IMR-90 (cell line): ENCODE measurements around the gene RAPGEF2. TPM values are rescaled to one million over a fixed set of nuclear protein-coding genes. Genes with fewer than 3 reads are reported as not detected.

ENCODE experiments used
- ATAC-seq: fragments of 200-7000 bp; cut with Tn5 transposase; 2 replicates; pipeline ENCODE4 v1.9.1; 2020; ENCODE audit warnings: low read depth, mild to moderate bottlenecking, moderate library complexity
- BruUV-seq: library from RNA; stranded (reverse); fragments of 400-500 nt; replicated peaks from 2 replicates; lab custom pipeline; 2021; lab: Mats Ljungman, UMichigan
- CTCF ChIA-PET: fragments of 300-600 bp; formaldehyde crosslinking; extraction: SDS; loops from one replicate; lab custom pipeline; 2021; ENCODE audit warnings: antibody characterized with exemption; lab: Yijun Ruan, JAX
- POLR2A ChIA-PET: fragments of 300-600 bp; sonication (Branson Sonifier 250); formaldehyde crosslinking; loops from one replicate; lab custom pipeline; 2022; ENCODE audit warnings: antibody characterized with exemption; ENCODE audit not compliant: unreplicated experiment; lab: Charles Lee
- DNase-seq: peaks from one replicate; pipeline ENCODE4 v3.0.0; 2013
- H2AFZ ChIP-seq: replicated peaks from 2 replicates; pipeline ENCODE3; 2013; ENCODE audit warnings: low read length, mild to moderate bottlenecking; ENCODE audit not compliant: poor library complexity
- H2AK5ac ChIP-seq: 2 replicates; pipeline ENCODE4 v1.6.1; 2013; ENCODE audit warnings: low read depth, low read length, inconsistent platforms
- H2AK9ac ChIP-seq: replicated peaks from 2 replicates; pipeline ENCODE3; 2013; ENCODE audit warnings: mild to moderate bottlenecking, low read depth, low read length, moderate library complexity; ENCODE audit not compliant: poor library complexity
- H2BK120ac ChIP-seq: 2 replicates; pipeline ENCODE4 v1.6.1; 2013; ENCODE audit warnings: low read depth, low read length, inconsistent platforms
- H2BK15ac ChIP-seq: 3 replicates; pipeline ENCODE4 v1.6.1; 2013; ENCODE audit warnings: low read depth, low read length, inconsistent platforms
- H2BK20ac ChIP-seq: 2 replicates; pipeline ENCODE4 v1.6.1; 2013; ENCODE audit warnings: low read depth, mild to moderate bottlenecking, inconsistent platforms, low read length, moderate library complexity
- H2BK5ac ChIP-seq: 2 replicates; pipeline ENCODE4 v1.6.1; 2013; ENCODE audit warnings: mild to moderate bottlenecking, low read depth, low read length, inconsistent platforms; ENCODE audit not compliant: poor library complexity, severe bottlenecking
- H3K14ac ChIP-seq: replicated peaks from 2 replicates; pipeline ENCODE4 v1.6.1; 2013; ENCODE audit warnings: low read depth, low read length, inconsistent platforms
- H3K18ac ChIP-seq: 2 replicates; pipeline ENCODE4 v1.6.1; 2013; ENCODE audit warnings: low read depth, low read length, control low read depth
- H3K23ac ChIP-seq: 2 replicates; pipeline ENCODE4 v1.6.1; 2013; ENCODE audit warnings: low read depth, low read length, inconsistent platforms
- H3K27ac ChIP-seq: 2 replicates; pipeline ENCODE4 v1.5.1; 2013; ENCODE audit warnings: mild to moderate bottlenecking, control low read depth, low read length; ENCODE audit not compliant: insufficient read depth
- H3K27me3 ChIP-seq: 2 replicates; pipeline ENCODE4 v1.6.1; 2013; ENCODE audit warnings: low read length; ENCODE audit not compliant: control insufficient read depth, insufficient read depth
- H3K36me3 ChIP-seq: 2 replicates; pipeline ENCODE4 v1.6.1; 2013; ENCODE audit warnings: low read length, mixed read lengths; ENCODE audit not compliant: control insufficient read depth, insufficient read depth
- H3K4ac ChIP-seq: 2 replicates; pipeline ENCODE4 v1.6.1; 2013; ENCODE audit warnings: low read depth, low read length, inconsistent platforms
- H3K4me1 ChIP-seq: 2 replicates; pipeline ENCODE4 v1.6.1; 2013; ENCODE audit warnings: low read length, mixed read lengths; ENCODE audit not compliant: control insufficient read depth, insufficient read depth
- H3K4me2 ChIP-seq: 2 replicates; pipeline ENCODE4 v1.6.1; 2013; ENCODE audit warnings: low read depth, mild to moderate bottlenecking, control low read depth, low read length, moderate library complexity
- H3K4me3 ChIP-seq: 2 replicates; pipeline ENCODE4 v1.5.1; 2013; ENCODE audit warnings: low read depth, mild to moderate bottlenecking, control low read depth, low read length, moderate library complexity; ENCODE audit not compliant: insufficient read depth
- H3K56ac ChIP-seq: 2 replicates; pipeline ENCODE4 v1.6.1; 2013; ENCODE audit warnings: low read length, inconsistent platforms; ENCODE audit not compliant: insufficient read depth; ENCODE audit errors: extremely low read depth
- H3K79me1 ChIP-seq, 2 experiments: 2 replicates each; pipeline ENCODE4 v1.6.1; 2013; ENCODE audit warnings: low read length in 2 of 2, inconsistent platforms in 1 of 2, low read depth in 1 of 2
- H3K9ac ChIP-seq: 2 replicates; pipeline ENCODE4 v1.6.1; 2013; ENCODE audit warnings: low read depth, low read length, control low read depth
- H3K9me1 ChIP-seq: 2 replicates; pipeline ENCODE4 v1.6.1; 2013; ENCODE audit warnings: low read length, inconsistent platforms; ENCODE audit not compliant: insufficient read depth
- H3K9me3 ChIP-seq: 2 replicates; pipeline ENCODE4 v1.6.1; 2013; ENCODE audit warnings: low read length; ENCODE audit not compliant: control insufficient read depth, insufficient read depth
- H4K20me1 ChIP-seq: 2 replicates; pipeline ENCODE4 v1.6.1; 2013; ENCODE audit warnings: low read length, inconsistent platforms; ENCODE audit not compliant: insufficient read depth
- H4K5ac ChIP-seq: 2 replicates; pipeline ENCODE4 v1.6.1; 2013; ENCODE audit warnings: mild to moderate bottlenecking, low read depth, low read length, control low read depth
- H4K8ac ChIP-seq, 2 experiments: 2 replicates each; pipeline ENCODE4 v1.6.1; 2013; ENCODE audit warnings: low read depth in 2 of 2, low read length in 2 of 2, control low read depth in 1 of 2, inconsistent platforms in 1 of 2
- H4K91ac ChIP-seq: 2 replicates; pipeline ENCODE4 v1.6.1; 2013; ENCODE audit warnings: low read depth, low read length, inconsistent platforms; ENCODE audit not compliant: insufficient read depth
- MXI1 ChIP-seq: IDR thresholded peaks from 2 replicates; pipeline ENCODE4 v1.6.1; 2012; ENCODE audit warnings: low read depth, mild to moderate bottlenecking, low read length, moderate library complexity, borderline replicate concordance
- NFE2L2 ChIP-seq: fragments of 150-350 bp; IDR thresholded peaks from 2 replicates; pipeline ENCODE4 v1.6.1; 2016; ENCODE audit warnings: low read depth, mild to moderate bottlenecking, low read length
- WGBS, 2 experiments: methylation state at CpG; one replicate each; pipeline versions ENCODE4 v1.1.5 to v1.1.7; 2013; ENCODE audit warnings: missing lambda C conversion rate in 2 of 2; ENCODE audit not compliant: insufficient read length in 1 of 2; ENCODE audit errors: extremely low coverage in 2 of 2; 5-methylcytosine and 5-hydroxymethylcytosine counted together
- dilution Hi-C: fragments of 300-500 bp; cut with HindIII; formaldehyde crosslinking; loops from one replicate; pipeline ENCODE4 v1.14.3; 2018; ENCODE audit warnings: low sequenced_read_pairs; ENCODE audit not compliant: unreplicated experiment
- in situ Hi-C: fragments of 300-500 bp; cut with MboI; formaldehyde crosslinking; loops from 3 replicates; pipeline ENCODE4 v1.14.3; 2019; ENCODE audit warnings: low sequenced_read_pairs, inconsistent platforms, mixed read lengths
- intact Hi-C: fragments of 100-400 bp; cut with micrococcal nuclease; formaldehyde crosslinking; loops from 2 replicates; pipeline ENCODE4 v1.10.0; 2022
- polyA plus RNA-seq, 3 experiments: library from polyadenylated mRNA; depleted of rRNA; stranded (reverse); fragments of >200 nt; gene quantifications; 2 replicates each; pipeline ENCODE4 v1.2.3, GENCODE V29; 2012; ENCODE audit warnings: low replicate concordance in 1 of 3
- total RNA-seq: library from RNA; depleted of rRNA; stranded (reverse); fragments of >200 nt; gene quantifications from 2 replicates; pipeline ENCODE4 v1.2.3, GENCODE V29; 2012

The RAPGEF2 gene
- total and polyA plus RNA-seq, 2 of the 4 experiments (the other 2 are of a cell fraction), result 27.6 to 109 TPM

GRCh38 chr4:159232465-159233106 is 129.7 kb downstream of the RAPGEF2 start:
- CTCF ChIA-PET, result no interaction called here
- ATAC-seq (no peak), DNase-seq (no peak)
- Histone ChIP-seq H3K14ac (no peak overlapping the region), H4K5ac (no peak overlapping the region), H3K56ac (no peak overlapping the region), H3K79me1 (peaks cover 13 to 36% of the 10 kb centered on the region in 2 experiments), H2BK15ac (no peak overlapping the region), H3K9me1 (0 out of 2 replicates have a peak, but pooled peaks cover 5% of the 10 kb centered on the region), H3K4me2 (peak overlapping the region; percentile 26; the same call in 1 of the 2 replicates), H4K8ac (no peak overlapping the region), H2BK5ac (peak overlapping the region; percentile 39), H3K36me3 (no peaks in the 10 kb centered on the region), H2AFZ (no peak overlapping the region), H2BK20ac (no peak overlapping the region), H3K27ac (no peak overlapping the region), H3K9me3 (no peaks in the 10 kb centered on the region), H2BK120ac (no peak overlapping the region), H4K91ac (no peak overlapping the region), H3K4me3 (no peak overlapping the region), H3K23ac (no peak overlapping the region), H3K18ac (peak overlapping the region; percentile 48; the same call in 1 of the 2 replicates), H4K20me1 (peaks cover 3% of the 10 kb centered on the region), H2AK5ac (no peak overlapping the region), H2AK9ac (no peak overlapping the region), H3K27me3 (no peaks in the 10 kb centered on the region), H3K4ac (no peak overlapping the region), H3K4me1 (no peaks in the 10 kb centered on the region; the same call in 1 of the 2 replicates), H3K9ac (no peak overlapping the region)
- dilution Hi-C loops, result no loop called here
- WGBS, 2 experiments, result no CpG with 5 or more reads among the region's 1 CpG
- in situ Hi-C loops, result no loop called here
- no TSS peak for BruUV-seq
- POLR2A ChIA-PET, result no interaction called here
- peak; percentile 38; the same call in 1 of the 2 replicates for TF ChIP-seq NFE2L2
- TF ChIP-seq MXI1, result no peak
- intact Hi-C loops, result no loop called here
